Neural crest cell (in vitro differentiated cells): ENCODE measurements around the gene TMEM156. TPM values are rescaled to one million over a fixed set of nuclear protein-coding genes. Genes with fewer than 3 reads are reported as not detected.

ENCODE experiments used
- DNase-seq: peaks from one replicate; pipeline ENCODE4 v3.0.0; 2021; ENCODE audit warnings: low read depth, mixed read lengths, low spot score
- H3K27ac Mint-ChIP-seq: one replicate; pipeline ENCODE4 v1.8.0; 2021; ENCODE audit warnings: mild to moderate bottlenecking, mixed read lengths; ENCODE audit not compliant: unreplicated experiment
- H3K27me3 Mint-ChIP-seq: 2 replicates; pipeline ENCODE4 v1.8.0; 2021; ENCODE audit warnings: low read depth, mild to moderate bottlenecking, mixed read lengths
- H3K36me3 Mint-ChIP-seq: 2 replicates; pipeline ENCODE4 v1.8.0; 2021; ENCODE audit warnings: low read depth, mild to moderate bottlenecking, mixed read lengths
- H3K4me1 Mint-ChIP-seq: 2 replicates; pipeline ENCODE4 v1.8.0; 2021; ENCODE audit warnings: mixed read lengths
- H3K4me3 Mint-ChIP-seq: one replicate; pipeline ENCODE4 v1.8.0; 2021; ENCODE audit warnings: mild to moderate bottlenecking, mixed read lengths
- H3K9me3 Mint-ChIP-seq: 2 replicates; pipeline ENCODE4 v1.8.0; 2021; ENCODE audit warnings: mixed read lengths
- CTCF ChIP-seq: fragments of 200-600 bp; sonication (generic); conservative IDR thresholded peaks from 2 replicates; pipeline ENCODE4 v1.5.0; 2021; ENCODE audit warnings: antibody characterized with exemption, mild to moderate bottlenecking
- total RNA-seq: library from RNA; stranded (reverse); gene quantifications from 2 replicates; pipeline ENCODE4 v1.2.1, GENCODE V29; 2021

Gene TMEM156
- total RNA-seq, 1 donor from 2014 or later: not detected

GRCh38 chr4:38917481-38918025, 114.7 kb downstream of the TMEM156 start:
- Mint-ChIP-seq H3K27ac (no peak overlapping the region), H3K4me1 (no peaks in the 10 kb centered on the region), H3K4me3 (no peak overlapping the region), H3K27me3 (no peaks in the 10 kb centered on the region), H3K9me3 (peaks cover 4% of the 10 kb centered on the region), H3K36me3 (peaks cover 6% of the 10 kb centered on the region)
- no peak for TF ChIP-seq CTCF
- no peak for DNase-seq

Other genes with a start within 250 kb of the TMEM156 start
- not detected in 2 replicates for gene TLR10, start 249.4 kb downstream of the TMEM156 start, total RNA-seq
- gene TLR1, start 227.6 kb downstream of the TMEM156 start, total RNA-seq: not detected in 2 replicates
- gene TLR6, start 175.6 kb downstream of the TMEM156 start, total RNA-seq: 0.11 and 0.19 TPM in 2 replicates
- gene FAM114A1, start 164.6 kb downstream of the TMEM156 start, total RNA-seq: 11.3 and 13.4 TPM in 2 replicates
- gene KLHL5, start 29.8 kb upstream of the TMEM156 start, total RNA-seq: 30.2 and 30.6 TPM in 2 replicates
- gene WDR19, start 150.1 kb upstream of the TMEM156 start, total RNA-seq: 51.6 and 52.8 TPM in 2 replicates